Panc1 (cell line): ENCODE results near the gene WDHD1.

ENCODE experiments used
- POLR2AphosphoS5 ChIP-seq: IDR thresholded peaks from 2 replicates; pipeline ENCODE4 v1.6.1; 2012; ENCODE audit warnings: mild to moderate bottlenecking, low read depth, low read length, moderate library complexity
- SIN3A ChIP-seq: IDR thresholded peaks from 2 replicates; pipeline ENCODE4 v1.6.1; 2012; ENCODE audit warnings: low read depth, mild to moderate bottlenecking, low read length, moderate library complexity, borderline replicate concordance; ENCODE audit not compliant: insufficient read depth
- TCF7L2 ChIP-seq: IDR thresholded peaks from 2 replicates; pipeline ENCODE4 v1.6.1; 2011; ENCODE audit warnings: mild to moderate bottlenecking, low read depth, low read length, inconsistent platforms
- TF ChIP-seq, protein P1 (sequence below): fragments of 450-650 bp; IDR thresholded peaks from 2 replicates; pipeline ENCODE4 v1.5.1; 2017; ENCODE audit warnings: mild to moderate bottlenecking

DNA sequence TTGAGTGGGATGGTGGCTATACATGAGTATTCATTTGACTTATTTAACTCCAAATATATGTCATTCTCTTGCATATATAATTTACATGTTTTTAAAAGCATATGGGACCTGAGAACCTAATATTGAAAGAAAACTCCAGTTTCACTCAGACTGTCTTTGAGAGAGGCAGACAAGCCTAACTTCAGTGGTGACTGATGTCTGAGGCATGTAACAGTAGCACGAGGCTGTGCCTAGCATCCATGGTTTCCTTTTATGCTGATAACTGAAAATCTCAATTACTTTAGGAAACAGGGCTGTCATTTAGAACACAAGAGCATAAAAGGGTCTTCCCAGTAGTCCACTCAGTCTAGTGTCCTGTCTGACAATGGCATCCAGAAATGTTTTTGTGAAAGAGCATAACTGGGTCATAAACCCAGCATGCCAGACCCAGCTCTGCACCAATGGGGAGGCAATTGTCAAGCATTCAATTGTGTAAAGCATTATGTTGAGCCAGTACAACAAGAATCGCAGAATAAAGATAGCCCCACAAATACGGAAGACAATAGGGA, 48.8 kb upstream of the WDHD1 start:
- TF ChIP-seq, protein P1, sequence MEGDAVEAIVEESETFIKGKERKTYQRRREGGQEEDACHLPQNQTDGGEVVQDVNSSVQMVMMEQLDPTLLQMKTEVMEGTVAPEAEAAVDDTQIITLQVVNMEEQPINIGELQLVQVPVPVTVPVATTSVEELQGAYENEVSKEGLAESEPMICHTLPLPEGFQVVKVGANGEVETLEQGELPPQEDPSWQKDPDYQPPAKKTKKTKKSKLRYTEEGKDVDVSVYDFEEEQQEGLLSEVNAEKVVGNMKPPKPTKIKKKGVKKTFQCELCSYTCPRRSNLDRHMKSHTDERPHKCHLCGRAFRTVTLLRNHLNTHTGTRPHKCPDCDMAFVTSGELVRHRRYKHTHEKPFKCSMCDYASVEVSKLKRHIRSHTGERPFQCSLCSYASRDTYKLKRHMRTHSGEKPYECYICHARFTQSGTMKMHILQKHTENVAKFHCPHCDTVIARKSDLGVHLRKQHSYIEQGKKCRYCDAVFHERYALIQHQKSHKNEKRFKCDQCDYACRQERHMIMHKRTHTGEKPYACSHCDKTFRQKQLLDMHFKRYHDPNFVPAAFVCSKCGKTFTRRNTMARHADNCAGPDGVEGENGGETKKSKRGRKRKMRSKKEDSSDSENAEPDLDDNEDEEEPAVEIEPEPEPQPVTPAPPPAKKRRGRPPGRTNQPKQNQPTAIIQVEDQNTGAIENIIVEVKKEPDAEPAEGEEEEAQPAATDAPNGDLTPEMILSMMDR = no peak
- TF ChIP-seq TCF7L2 (no peak), POLR2AphosphoS5 (no peak), SIN3A (no peak)
